GM21825 (cell line): ENCODE results near the gene COBL.
"Not testable (repeated sequence)": the region's sequence is repeated elsewhere in the genome, so short reads cannot be mapped to it uniquely, and the experiment has no call there.

Experiments used
- ATAC-seq: cut with Tn5 transposase; IDR thresholded peaks from one replicate; pipeline ENCODE4 v1.9.1; 2021; ENCODE audit warnings: mild to moderate bottlenecking, moderate library complexity; ENCODE audit not compliant: unreplicated experiment

The COBL gene

GRCh38 chr7:51213618-51214017 lies 103.0 kb downstream of the COBL start:
- ATAC-seq: no peak

DNA sequence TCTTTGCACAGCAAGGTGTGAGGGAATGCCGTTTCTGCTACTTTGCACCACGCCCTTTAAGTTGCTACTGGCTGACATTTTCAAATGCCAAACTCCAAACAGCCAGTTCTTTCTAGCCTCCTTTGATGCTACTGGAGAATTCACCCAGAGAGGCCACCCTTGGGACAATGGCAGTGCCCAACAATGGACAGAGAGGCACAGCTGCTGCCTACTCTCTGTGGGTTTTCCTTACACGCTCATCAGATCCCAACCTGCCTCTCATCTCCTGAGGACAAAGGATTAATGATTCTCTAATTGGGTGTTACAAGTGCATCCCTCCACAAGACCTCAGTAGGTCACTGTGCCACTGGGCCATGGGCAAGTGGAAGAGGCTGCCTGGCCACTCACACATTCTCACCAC lies 105.8 kb downstream of the COBL start:
- ATAC-seq: no peak

- ATAC-seq: no peak
Observed at GRCh38 chr7:51209426-51209825, 107.2 kb downstream of the COBL start.

DNA sequence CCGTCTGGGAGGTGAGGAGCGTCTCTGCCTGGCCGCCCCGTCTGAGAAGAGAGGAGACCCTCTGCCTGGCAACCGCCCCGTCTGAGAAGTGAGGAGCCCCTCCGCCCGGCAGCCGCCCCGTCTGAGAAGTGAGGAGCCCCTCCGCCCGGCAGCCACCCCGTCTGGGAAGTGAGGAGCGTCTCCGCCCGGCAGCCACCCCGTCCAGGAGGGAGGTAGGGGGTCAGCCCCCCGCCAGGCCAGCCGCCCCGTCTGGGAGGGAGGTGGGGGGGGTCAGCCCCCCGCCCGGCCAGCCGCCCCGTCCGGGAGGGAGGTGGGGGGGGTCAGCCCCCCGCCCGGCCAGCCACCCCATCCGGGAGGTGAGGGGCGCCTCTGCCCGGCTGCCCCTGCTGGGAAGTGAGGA lies 108.5 kb downstream of the COBL start:
- ATAC-seq: not testable (repeated sequence)

- no peak for ATAC-seq
Observed at GRCh38 chr7:51198654-51199053, 118.0 kb downstream of the COBL start.

- ATAC-seq: no peak
Observed at GRCh38 chr7:51190969-51191368, 125.6 kb downstream of the COBL start.

GRCh38 chr7:51189777-51190176 lies 126.8 kb downstream of the COBL start:
- ATAC-seq: no peak

GRCh38 chr7:51188987-51189386 lies 127.6 kb downstream of the COBL start:
- no peak for ATAC-seq

DNA sequence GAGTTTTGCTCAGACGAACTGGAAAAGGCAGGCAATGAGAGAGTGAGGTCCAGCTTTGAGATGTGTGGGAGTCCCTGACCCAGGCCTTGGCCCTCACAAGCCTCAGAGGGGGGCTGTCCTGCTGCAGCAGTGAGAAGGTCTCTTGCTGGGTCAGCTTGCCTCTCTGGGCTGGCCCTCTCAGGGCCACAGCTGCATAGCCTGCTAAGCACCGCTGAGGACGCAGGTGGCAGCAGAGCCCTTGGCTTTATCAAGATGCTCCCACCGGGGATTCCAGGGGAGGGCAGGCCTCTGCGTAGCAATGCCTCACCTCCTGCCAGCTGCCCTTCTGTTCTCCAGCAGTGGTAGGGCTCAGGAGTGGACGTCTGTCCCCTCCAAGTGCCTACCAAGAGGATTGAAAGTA lies 128.7 kb downstream of the COBL start:
- no peak for ATAC-seq

DNA sequence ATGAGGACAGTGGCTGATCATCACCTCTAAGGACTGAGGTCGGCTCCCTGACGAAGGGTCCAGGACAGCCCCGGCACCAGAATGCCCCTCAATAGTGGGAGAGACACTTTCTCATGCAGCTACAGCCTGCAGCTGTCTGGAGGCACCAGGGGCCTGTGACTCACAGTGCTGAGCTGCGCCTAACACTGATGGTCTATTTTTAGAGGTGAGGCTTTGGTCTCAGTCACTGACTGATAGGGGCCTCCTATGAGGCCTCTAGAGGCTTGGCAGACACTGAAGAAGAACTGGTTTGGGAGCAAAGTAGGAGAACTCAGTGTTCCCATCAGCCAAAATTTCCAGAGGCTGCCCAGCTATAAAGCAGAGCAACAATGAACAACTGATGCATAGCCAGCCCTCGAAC lies 130.1 kb downstream of the COBL start:
- ATAC-seq: no peak

GRCh38 chr7:51182636-51183166 lies 133.9 kb downstream of the COBL start:
- ATAC-seq: no peak

DNA sequence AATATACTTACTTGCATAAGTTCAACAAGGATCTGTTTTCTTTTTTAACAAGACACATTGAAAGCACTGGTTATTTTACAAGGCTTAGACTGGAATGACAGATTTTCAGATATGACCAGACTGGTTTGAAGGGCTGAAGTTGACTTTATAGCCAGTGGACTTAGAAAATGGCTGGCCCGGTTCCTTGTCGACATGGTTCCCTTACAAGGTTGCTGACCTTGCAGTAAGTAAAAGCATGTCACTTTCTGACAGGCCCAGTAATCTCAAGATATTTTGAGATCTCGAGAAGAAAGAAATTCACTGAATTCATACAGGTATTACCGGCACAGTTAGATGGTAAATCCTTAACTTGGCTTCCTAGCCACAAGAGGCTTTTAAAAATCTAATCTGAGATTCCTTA lies 136.5 kb downstream of the COBL start:
- no peak for ATAC-seq

DNA sequence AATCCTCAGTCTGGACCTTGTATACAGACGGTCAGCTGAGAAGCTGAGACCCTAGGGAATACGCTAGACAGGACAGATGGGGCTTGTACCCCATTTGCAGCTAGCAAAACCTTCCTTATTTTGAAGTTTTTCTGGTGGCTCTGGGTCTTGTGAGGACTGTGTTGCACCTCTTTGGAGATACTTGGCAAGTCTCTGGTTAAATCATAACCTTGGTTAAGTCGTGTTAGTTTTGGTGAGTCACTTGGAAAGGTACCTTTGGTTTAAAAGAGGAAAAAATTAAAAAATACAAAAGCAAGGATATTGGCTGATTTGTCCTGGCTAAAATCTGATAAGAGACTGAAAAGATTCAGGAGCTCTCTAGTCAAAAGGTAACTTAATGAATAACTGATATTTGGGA lies 140.6 kb downstream of the COBL start:
- no peak for ATAC-seq

GRCh38 chr7:51175316-51175991 lies 141.2 kb downstream of the COBL start:
- no peak for ATAC-seq

DNA sequence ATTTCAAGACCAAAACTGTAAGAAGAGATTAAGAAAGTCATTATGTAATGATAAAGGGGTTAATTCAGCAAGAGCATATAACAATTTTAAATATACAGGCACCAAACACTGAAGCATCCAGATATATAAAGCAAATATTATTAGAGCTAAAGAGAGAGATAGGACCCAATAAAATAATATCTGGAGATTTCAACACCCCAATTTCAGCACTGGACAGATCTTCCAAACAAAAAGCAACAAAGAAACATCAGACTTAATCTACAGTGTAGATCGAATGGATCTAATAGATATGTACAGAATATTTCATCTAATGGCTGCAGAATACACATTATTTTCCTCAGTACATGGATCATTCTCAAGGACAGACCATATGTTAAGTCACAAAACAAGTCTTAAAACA lies 151.3 kb downstream of the COBL start:
- ATAC-seq: no peak

DNA sequence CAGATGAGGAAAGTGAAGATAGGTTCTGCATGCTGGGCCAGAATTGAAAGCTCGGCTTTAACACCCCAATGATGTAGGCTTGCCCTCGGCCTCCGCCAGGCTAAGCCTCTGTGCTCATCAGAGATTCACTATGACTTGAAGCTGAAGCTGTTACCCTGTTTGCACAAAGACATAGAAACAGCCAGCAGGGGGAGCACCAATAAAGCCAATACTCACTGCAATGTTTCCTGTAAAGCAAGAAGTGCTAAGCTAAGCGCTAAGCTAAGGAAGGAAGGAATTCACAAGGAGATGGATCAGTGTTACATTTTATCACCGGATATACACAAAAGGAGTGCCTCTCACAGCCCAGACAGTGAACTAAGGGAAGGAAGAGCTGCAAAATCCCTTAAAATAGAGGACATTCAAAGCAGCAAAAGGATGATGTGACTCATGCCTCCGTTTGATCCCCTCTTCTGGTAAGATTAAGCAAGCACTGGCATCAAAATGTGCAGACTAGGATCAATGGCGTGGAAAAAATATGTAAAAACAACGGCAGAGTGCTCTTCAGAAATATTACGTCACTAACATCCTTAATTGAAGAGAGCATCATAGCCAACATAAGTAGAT lies 153.8 kb downstream of the COBL start:
- ATAC-seq: peak; percentile 89

GRCh38 chr7:51161937-51162336 lies 154.7 kb downstream of the COBL start:
- ATAC-seq: no peak

DNA sequence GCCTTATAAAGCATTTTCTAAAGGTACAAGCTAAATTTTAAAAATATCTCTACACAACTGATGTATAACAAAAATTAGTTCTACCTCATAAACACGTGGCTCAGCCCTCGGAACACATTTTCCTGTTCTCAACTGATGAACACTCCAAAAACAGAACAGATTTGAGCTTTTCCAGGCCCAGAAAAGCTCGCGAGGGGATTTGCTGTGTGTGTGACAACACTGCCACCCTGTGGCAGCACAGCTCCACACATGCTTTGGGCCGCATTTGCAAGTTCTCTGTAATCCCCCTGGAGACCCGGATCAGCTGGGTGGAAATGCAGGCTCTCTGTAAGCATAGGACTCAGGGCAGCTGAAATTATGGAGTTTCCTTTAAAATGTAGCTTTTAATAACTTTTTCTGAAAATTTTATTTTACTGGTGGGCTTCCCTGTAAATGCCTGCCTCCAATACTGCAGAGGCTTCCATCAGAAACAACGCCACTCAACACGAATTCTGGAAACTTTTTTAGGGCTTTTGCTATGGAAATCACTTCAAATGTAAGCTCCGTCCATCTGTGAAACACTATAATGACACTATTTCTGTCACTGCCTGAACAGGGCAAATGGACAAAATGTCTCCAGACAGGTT lies 155.5 kb downstream of the COBL start:
- ATAC-seq: no peak

DNA sequence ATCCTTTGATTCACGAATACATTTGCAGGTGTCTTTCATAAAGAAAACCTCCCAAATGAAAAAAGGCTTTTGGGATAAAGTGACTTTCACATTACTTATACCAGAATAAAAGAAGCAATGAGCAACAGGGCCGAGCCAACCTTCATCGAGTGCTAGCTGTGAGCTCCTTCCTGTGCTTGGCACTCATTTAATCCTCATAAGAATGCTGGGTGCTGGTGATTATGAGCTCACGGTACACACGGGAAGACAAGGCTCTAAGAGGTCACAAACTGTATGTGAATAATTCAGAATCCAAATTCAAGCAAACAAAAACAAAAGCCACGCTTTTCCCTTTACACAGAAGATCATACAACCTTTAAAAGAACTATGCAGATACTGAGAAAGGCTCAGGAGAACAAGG lies 156.2 kb downstream of the COBL start:
- no peak for ATAC-seq

DNA sequence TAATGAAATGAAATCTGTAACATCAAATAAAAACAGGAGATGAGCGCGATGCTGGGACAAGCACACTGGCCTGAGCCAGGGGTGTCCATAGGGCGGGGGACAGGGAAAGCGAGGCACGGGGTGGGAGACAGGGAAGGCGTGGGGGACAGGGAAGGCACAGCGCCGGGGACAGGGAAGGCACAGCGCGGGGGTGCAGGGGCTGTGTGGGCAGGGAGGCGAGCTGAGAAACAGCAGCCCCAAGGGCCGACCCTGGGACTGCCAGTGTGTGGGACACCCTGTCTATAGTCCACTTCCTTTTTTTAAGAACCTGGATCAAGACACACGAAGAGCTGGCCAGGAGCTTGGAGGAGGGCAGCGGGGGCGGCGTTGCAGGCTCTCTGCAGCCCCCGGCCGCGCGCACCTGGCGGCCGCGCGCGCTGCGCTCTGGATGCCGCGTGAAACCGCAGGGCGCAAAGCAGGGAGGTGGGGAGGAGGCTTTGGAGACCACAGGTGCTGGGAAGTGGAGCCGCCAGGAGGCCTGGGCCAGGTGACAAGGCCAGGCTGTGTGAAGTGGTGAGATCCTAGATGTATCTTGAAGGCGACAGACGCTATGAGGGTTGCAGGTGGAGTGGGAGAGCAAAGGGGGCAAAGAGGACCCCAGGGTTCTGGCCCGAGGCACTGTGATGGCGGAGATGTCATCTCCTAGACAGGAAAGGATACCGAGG lies 157.7 kb downstream of the COBL start:
- no peak for ATAC-seq

- no peak for ATAC-seq
Observed at GRCh38 chr7:51158211-51158610, 158.4 kb downstream of the COBL start.

DNA sequence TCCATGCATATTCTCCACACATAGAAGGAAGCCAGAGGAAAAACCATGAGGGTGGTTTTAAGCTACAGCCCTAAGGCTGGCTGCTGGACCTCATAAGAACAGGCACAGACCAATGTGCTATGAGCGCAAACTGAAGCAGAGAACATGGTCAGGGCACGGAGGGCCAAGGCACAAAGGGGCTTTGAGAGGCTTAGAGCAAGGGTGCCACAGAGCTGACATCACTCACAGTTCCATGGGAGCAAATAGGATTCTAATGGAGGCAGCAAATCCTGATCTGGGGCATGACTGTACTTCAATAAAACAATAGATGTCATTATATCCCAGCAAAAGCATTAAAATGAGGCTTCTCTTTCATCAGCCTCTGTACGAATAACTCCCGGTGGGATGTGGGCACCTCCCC lies 162.4 kb downstream of the COBL start:
- ATAC-seq: no peak
